Measurements from ENCODE around the gene OR5L2. TPM values are rescaled to one million over a fixed set of nuclear protein-coding genes. Genes with fewer than 3 reads are reported as not detected.

Gene OR5L2
- total RNA-seq, 1 experiment from 2014 or later, result not detected

DNA sequence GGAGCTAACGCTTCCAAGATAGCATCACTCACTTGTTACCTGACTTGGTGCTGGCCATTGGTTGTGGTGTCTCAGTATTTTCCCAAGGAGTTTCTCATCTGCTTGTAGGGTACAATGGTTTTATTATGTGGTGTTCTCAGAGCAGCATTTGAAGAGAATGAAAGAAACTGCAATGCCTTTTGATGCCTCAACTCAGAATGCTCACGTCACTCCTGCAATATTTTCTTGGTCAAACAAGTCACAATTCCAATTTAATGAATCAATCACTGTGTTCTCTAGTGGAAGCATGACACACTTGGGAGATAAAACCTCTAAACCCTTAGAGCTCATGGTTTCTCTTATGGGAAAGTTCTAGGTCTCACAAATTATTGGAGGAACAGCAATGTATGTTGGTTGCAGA, 33.7 kb upstream of the OR5L2 start:
- Histone ChIP-seq H4K5ac (ENCODE audit: insufficient read length, low read depth, low read length) (no peak overlapping the region), H2BK5ac (ENCODE audit: insufficient read length, low read length) (no peak overlapping the region), H3K9me3 (ENCODE audit: control insufficient read depth, low read depth, low read length) (peaks cover 70% of the 10 kb centered on the region), H3K4ac (ENCODE audit: low read depth, low read length) (no peak overlapping the region), H4K8ac (replicated peaks; ENCODE audit: insufficient read length, low read depth, low read length) (no peak overlapping the region), H3K23ac (ENCODE audit: insufficient read length, low read depth, low read length) (no peak overlapping the region), H3K4me2 (ENCODE audit: insufficient read depth, insufficient read length, low read length) (no peak overlapping the region), H3K79me2 (ENCODE audit: insufficient read depth, low read length) (no peaks in the 10 kb centered on the region), H4K20me1 (ENCODE audit: control insufficient read depth, insufficient read depth, insufficient read length) (no peaks in the 10 kb centered on the region), H2AFZ (ENCODE audit: low read length) (no peak overlapping the region), H3K4me1 (ENCODE audit: insufficient read depth, low read length) (no peaks in the 10 kb centered on the region), H2BK20ac (ENCODE audit: low read depth, low read length, poor library complexity, severe bottlenecking) (no peak overlapping the region), H2AK5ac (ENCODE audit: insufficient read length, low read length) (no peak overlapping the region), H3K18ac (ENCODE audit: insufficient read length, low read depth, low read length) (no peak overlapping the region), H3K9ac (ENCODE audit: extremely low read depth, insufficient read length, low read length) (no peak overlapping the region), H2BK120ac (ENCODE audit: low read depth, low read length, poor library complexity, severe bottlenecking) (no peak overlapping the region), H3K27me3 (ENCODE audit: insufficient read depth, low read length) (no peaks in the 10 kb centered on the region), H2BK12ac (ENCODE audit: insufficient read length, low read depth, low read length) (no peak overlapping the region), H3K56ac (ENCODE audit: insufficient read length, low read depth, low read length) (no peak overlapping the region), H3T11ph (ENCODE audit: low read length) (no peak overlapping the region), H2BK15ac (ENCODE audit: low read depth, low read length) (no peak overlapping the region), H3K27ac (ENCODE audit: insufficient read length, low read depth, low read length) (no peak overlapping the region), H3K23me2 (ENCODE audit: insufficient read length, low read depth, low read length, poor library complexity, severe bottlenecking) (no peaks in the 10 kb centered on the region), H4K91ac (ENCODE audit: insufficient read length, low read depth, low read length) (no peak overlapping the region), H3K79me1 (ENCODE audit: insufficient read depth, low read depth, low read length, poor library complexity, severe bottlenecking) (no peaks in the 10 kb centered on the region), H3K14ac (ENCODE audit: insufficient read depth, low read length) (no peak overlapping the region)
- TF ChIP-seq, protein P1, sequence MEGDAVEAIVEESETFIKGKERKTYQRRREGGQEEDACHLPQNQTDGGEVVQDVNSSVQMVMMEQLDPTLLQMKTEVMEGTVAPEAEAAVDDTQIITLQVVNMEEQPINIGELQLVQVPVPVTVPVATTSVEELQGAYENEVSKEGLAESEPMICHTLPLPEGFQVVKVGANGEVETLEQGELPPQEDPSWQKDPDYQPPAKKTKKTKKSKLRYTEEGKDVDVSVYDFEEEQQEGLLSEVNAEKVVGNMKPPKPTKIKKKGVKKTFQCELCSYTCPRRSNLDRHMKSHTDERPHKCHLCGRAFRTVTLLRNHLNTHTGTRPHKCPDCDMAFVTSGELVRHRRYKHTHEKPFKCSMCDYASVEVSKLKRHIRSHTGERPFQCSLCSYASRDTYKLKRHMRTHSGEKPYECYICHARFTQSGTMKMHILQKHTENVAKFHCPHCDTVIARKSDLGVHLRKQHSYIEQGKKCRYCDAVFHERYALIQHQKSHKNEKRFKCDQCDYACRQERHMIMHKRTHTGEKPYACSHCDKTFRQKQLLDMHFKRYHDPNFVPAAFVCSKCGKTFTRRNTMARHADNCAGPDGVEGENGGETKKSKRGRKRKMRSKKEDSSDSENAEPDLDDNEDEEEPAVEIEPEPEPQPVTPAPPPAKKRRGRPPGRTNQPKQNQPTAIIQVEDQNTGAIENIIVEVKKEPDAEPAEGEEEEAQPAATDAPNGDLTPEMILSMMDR (conservative IDR thresholded peaks at IDR 0.05), result no peak
- Mint-ChIP-seq H3K4me1 (no peaks in the 10 kb centered on the region), H3K9me3 (peaks cover 69 to 76% of the 10 kb centered on the region in 2 experiments), H3K27me3 (ENCODE audit: low read depth) (peaks cover 1% of the 10 kb centered on the region; the same call in 1 of the 2 replicates), H3K36me3 (ENCODE audit: insufficient read depth in 1 of 3, low read depth in 3 of 3) (peaks cover 0 to 8% (median 4%) of the 10 kb centered on the region in 3 experiments; a peak in 3 of 7 replicates), H3K4me3 (no peak overlapping the region), H3K27ac (no peak overlapping the region)
- DNase-seq, result no peak
- WGBS (ENCODE audit: extremely low coverage, insufficient read length, low lambda C conversion rate), result no CpG with 5 or more reads among the region's 2 CpGs

All from H9 (cell line).